Astrocyte of the spinal cord (primary cell): ENCODE results near the gene NOS1AP.

Experiments
- DNase-seq: peaks from one replicate; pipeline ENCODE4 v3.0.0; 2011; ENCODE audit warnings: low read depth, low spot score
- H3K4me3 ChIP-seq: 2 replicates; pipeline ENCODE4 v1.5.1; 2011; ENCODE audit warnings: low read depth, mild to moderate bottlenecking, low read length, moderate library complexity
- CTCF ChIP-seq: IDR thresholded peaks from 2 replicates; pipeline ENCODE4 v1.5.1; 2012; ENCODE audit warnings: low read depth, mild to moderate bottlenecking, low read length, inconsistent platforms
- in situ Hi-C: cut with HindIII; loops from 2 replicates; pipeline ENCODE4 v1.10.0; 2017; ENCODE audit warnings: low sequenced_read_pairs

Gene NOS1AP

GRCh38 chr1:162130308-162130707, 60.8 kb downstream of the NOS1AP start:
- in situ Hi-C loops: no loop called here

GRCh38 chr1:162131400-162132321, 62.2 kb downstream of the NOS1AP start:
- DNase-seq: no peak
- TF ChIP-seq CTCF: no peak
- no peak overlapping the region for H3K4me3 ChIP-seq
- in situ Hi-C loops: no loop called here

More at GRCh38 chr1:162130308-162130707, 60.8 kb downstream of the NOS1AP start:
- H3K4me3 ChIP-seq: no peak overlapping the region
- TF ChIP-seq CTCF: no peak
- no peak for DNase-seq

- no peak for TF ChIP-seq CTCF
- DNase-seq: no peak
- H3K4me3 ChIP-seq: no peak overlapping the region
- in situ Hi-C loops: no loop called here
These were observed 64.1 kb downstream of the NOS1AP start for GRCh38 chr1:162133566-162133965.

GRCh38 chr1:162134646-162135045, 65.2 kb downstream of the NOS1AP start:
- in situ Hi-C loops: no loop called here
- no peak for TF ChIP-seq CTCF
- no peak overlapping the region for H3K4me3 ChIP-seq
- no peak for DNase-seq

- no peak for DNase-seq
- TF ChIP-seq CTCF: no peak
- no peak overlapping the region for H3K4me3 ChIP-seq
- in situ Hi-C loops: no loop called here
These were observed 65.8 kb downstream of the NOS1AP start for GRCh38 chr1:162135271-162135775.

- peak; percentile 76 for DNase-seq
- in situ Hi-C loops: no loop called here
- TF ChIP-seq CTCF: no peak
- no peak overlapping the region for H3K4me3 ChIP-seq
These were observed 67.3 kb downstream of the NOS1AP start for GRCh38 chr1:162136760-162137159.
